Smooth muscle cell (in vitro differentiated cells): ENCODE data around the gene TGFBR3. TPM values are rescaled to one million over a fixed set of nuclear protein-coding genes. Genes with fewer than 3 reads are reported as not detected.
"Not testable (repeated sequence)": the region's sequence is repeated elsewhere in the genome, so short reads cannot be mapped to it uniquely, and the experiment has no call there.

Experiments used
- DNase-seq: peaks from one replicate; lab custom pipeline; 2025; ENCODE audit not compliant: unreplicated experiment; lab: John Stamatoyannopoulos, UW
- H2AFZ ChIP-seq: fragments of 200-600 bp; sonication (generic); 2 replicates; pipeline ENCODE4 v1.6.0; 2016; ENCODE audit warnings: antibody characterized with exemption, low read depth, mild to moderate bottlenecking
- H3F3A ChIP-seq: fragments of 200-600 bp; sonication (generic); 2 replicates; pipeline ENCODE4 v1.6.0; 2017; ENCODE audit warnings: antibody characterized with exemption, low read depth
- H3K27ac ChIP-seq: fragments of 200-600 bp; sonication (generic); 2 replicates; pipeline ENCODE4 v1.5.1; 2016; ENCODE audit warnings: low read depth, mild to moderate bottlenecking
- H3K27me3 ChIP-seq: fragments of 200-600 bp; sonication (generic); 2 replicates; pipeline ENCODE4 v1.6.1; 2016; ENCODE audit warnings: low read depth, mild to moderate bottlenecking
- H3K36me3 ChIP-seq: fragments of 200-600 bp; sonication (generic); 2 replicates; pipeline ENCODE4 v1.5.1; 2016; ENCODE audit warnings: low read depth
- H3K4me1 ChIP-seq: fragments of 200-600 bp; sonication (generic); 2 replicates; pipeline ENCODE4 v1.5.1; 2016; ENCODE audit warnings: low read depth
- H3K4me2 ChIP-seq: fragments of 200-600 bp; sonication (generic); 2 replicates; pipeline ENCODE4 v1.6.0; 2016; ENCODE audit warnings: mild to moderate bottlenecking
- H3K4me3 ChIP-seq: fragments of 200-600 bp; sonication (generic); 2 replicates; pipeline ENCODE4 v1.5.1; 2016; ENCODE audit warnings: mild to moderate bottlenecking
- H3K79me2 ChIP-seq: fragments of 200-600 bp; sonication (generic); 2 replicates; pipeline ENCODE4 v1.6.0; 2016; ENCODE audit warnings: low read depth, mild to moderate bottlenecking
- H3K9ac ChIP-seq: fragments of 200-600 bp; sonication (generic); 2 replicates; pipeline ENCODE4 v1.6.0; 2016; ENCODE audit warnings: low read depth
- H3K9me3 ChIP-seq: fragments of 200-600 bp; sonication (generic); replicated peaks from 2 replicates; pipeline ENCODE4 v1.5.1; 2016; ENCODE audit warnings: low read depth
- H4K20me1 ChIP-seq: fragments of 200-600 bp; sonication (generic); 2 replicates; pipeline ENCODE4 v1.6.0; 2016; ENCODE audit warnings: low read depth
- WGBS: methylation state at CpG from one replicate; pipeline ENCODE4 v1.1.7; 2016; ENCODE audit warnings: low lambda C conversion rate; 5-methylcytosine and 5-hydroxymethylcytosine counted together
- polyA plus RNA-seq: library from polyadenylated mRNA; unstranded; fragments of >200 nt; fragmentation: Nextera tagmentation; extraction: Ambion mirVana; gene quantifications from 2 replicates; pipeline ENCODE4 v1.2.1, GENCODE V29; 2016
- total RNA-seq: library from RNA; depleted of rRNA; stranded (reverse); fragments of >200 nt; gene quantifications from 2 replicates; pipeline ENCODE4 v1.2.3, GENCODE V29; 2014
- TF ChIP-seq, protein P1 (sequence below): fragments of 200-600 bp; sonication (generic); IDR thresholded peaks from 2 replicates; pipeline ENCODE4 v1.5.1; 2017; ENCODE audit warnings: borderline replicate concordance, mild to moderate bottlenecking, antibody characterized with exemption; ENCODE audit not compliant: insufficient read depth, poor library complexity, severe bottlenecking

The TGFBR3 gene
- total and polyA plus RNA-seq, 2 experiments from 2014 or later = 68.3 to 112 TPM

GRCh38 chr1:91669584-91670350, 216.2 kb downstream of the TGFBR3 start:
- 94% methylated on average over 25 of the region's 25 CpGs for whole genome bisulfite sequencing
- Histone ChIP-seq H4K20me1 (no peaks in the 10 kb centered on the region), H3F3A (peaks cover 6% of the 10 kb centered on the region), H2AFZ (no peak overlapping the region), H3K4me3 (no peak overlapping the region), H3K79me2 (no peaks in the 10 kb centered on the region), H3K4me1 (peaks cover 4% of the 10 kb centered on the region), H3K9ac (no peak overlapping the region), H3K27me3 (no peaks in the 10 kb centered on the region), H3K9me3 (no peaks in the 10 kb centered on the region), H3K27ac (no peak overlapping the region), H3K36me3 (no peaks in the 10 kb centered on the region), H3K4me2 (no peak overlapping the region)
- TF ChIP-seq, protein P1, sequence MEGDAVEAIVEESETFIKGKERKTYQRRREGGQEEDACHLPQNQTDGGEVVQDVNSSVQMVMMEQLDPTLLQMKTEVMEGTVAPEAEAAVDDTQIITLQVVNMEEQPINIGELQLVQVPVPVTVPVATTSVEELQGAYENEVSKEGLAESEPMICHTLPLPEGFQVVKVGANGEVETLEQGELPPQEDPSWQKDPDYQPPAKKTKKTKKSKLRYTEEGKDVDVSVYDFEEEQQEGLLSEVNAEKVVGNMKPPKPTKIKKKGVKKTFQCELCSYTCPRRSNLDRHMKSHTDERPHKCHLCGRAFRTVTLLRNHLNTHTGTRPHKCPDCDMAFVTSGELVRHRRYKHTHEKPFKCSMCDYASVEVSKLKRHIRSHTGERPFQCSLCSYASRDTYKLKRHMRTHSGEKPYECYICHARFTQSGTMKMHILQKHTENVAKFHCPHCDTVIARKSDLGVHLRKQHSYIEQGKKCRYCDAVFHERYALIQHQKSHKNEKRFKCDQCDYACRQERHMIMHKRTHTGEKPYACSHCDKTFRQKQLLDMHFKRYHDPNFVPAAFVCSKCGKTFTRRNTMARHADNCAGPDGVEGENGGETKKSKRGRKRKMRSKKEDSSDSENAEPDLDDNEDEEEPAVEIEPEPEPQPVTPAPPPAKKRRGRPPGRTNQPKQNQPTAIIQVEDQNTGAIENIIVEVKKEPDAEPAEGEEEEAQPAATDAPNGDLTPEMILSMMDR = no peak
- DNase-seq = no peak

DNA sequence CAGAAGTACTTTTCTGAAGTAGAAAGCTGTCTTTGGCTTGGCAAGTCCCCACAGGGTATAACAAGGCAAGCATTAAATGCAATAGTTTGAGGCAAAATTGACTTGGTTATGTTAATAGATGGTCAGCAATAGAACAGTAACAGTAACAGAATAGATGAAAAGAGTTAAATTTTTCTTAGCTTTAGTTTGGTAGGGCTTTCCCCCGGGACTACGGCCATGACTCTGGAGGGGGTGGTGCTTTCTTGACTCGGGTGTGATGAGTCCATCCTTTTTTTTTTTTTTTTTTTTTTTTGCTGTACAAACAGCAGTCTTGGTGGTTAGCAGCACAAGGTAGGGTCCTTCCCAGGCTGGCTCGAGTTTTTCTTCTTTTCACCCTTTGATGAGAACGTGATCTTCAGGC, 219.3 kb downstream of the TGFBR3 start:
- not testable (repeated sequence) for H3K36me3 ChIP-seq, H3K4me2 ChIP-seq, DNase-seq, H2AFZ ChIP-seq, H3F3A ChIP-seq, H4K20me1 ChIP-seq, H3K9me3 ChIP-seq, H3K27me3 ChIP-seq, H3K4me1 ChIP-seq, H3K4me3 ChIP-seq, H3K27ac ChIP-seq, H3K79me2 ChIP-seq, H3K9ac ChIP-seq
- WGBS = 64% methylated on average over 5 of the region's 5 CpGs

DNA sequence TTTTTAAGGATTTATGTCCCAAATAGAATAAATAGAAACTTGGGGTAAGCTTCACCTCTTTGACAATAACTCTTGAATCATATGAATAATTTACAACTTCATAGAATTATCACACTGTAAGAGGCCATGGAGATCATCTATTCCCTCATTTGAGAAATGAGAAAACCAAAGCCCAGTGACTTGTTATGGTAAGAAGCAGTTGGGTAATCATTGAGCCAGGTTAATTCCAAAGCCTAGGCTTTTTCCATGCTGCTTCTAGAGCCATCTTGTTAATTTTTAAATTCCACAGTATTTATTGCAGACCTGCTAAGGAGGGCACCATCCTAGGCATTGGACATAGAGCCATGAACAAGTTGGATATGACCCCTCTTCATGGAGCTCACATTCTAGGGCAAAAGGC, 224.8 kb downstream of the TGFBR3 start:
- Histone ChIP-seq H3K4me2 (no peak overlapping the region), H3K9ac (no peak overlapping the region), H3K4me1 (no peaks in the 10 kb centered on the region), H3K36me3 (no peaks in the 10 kb centered on the region), H3K79me2 (no peaks in the 10 kb centered on the region), H3F3A (no peaks in the 10 kb centered on the region), H3K27ac (no peak overlapping the region), H2AFZ (no peak overlapping the region), H3K4me3 (no peak overlapping the region), H3K9me3 (no peaks in the 10 kb centered on the region), H4K20me1 (no peaks in the 10 kb centered on the region), H3K27me3 (no peaks in the 10 kb centered on the region)
- DNase-seq = no peak
- TF ChIP-seq, protein P1 = no peak

DNA sequence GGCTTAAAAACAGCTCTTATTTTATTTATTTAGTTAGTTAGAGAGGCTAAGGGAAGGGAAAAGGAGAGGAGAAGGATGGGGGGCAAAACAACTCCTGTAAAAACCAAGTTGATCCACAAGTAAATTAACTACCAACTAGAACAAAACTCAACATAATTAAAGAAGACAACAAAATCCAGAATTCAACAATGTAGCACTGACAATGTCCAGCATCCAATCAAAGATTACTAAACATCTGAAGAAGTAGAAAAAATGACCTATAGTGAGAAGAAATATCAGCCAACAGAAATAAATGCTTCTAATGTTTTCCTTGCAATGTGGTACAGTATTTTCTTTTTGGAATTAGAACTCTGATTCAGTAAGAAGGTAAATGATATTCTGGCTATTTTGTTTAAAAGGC, 225.2 kb downstream of the TGFBR3 start:
- H3K4me1 ChIP-seq = no peaks in the 10 kb centered on the region
- no peak overlapping the region for H2AFZ ChIP-seq
- H3K79me2 ChIP-seq = no peaks in the 10 kb centered on the region
- H3F3A ChIP-seq = no peaks in the 10 kb centered on the region
- H3K4me3 ChIP-seq = no peak overlapping the region
- no peak overlapping the region for H3K9ac ChIP-seq
- no peaks in the 10 kb centered on the region for H3K27me3 ChIP-seq
- H3K4me2 ChIP-seq = no peak overlapping the region
- no peak for DNase-seq
- TF ChIP-seq, protein P1 = no peak
- no peak overlapping the region for H3K27ac ChIP-seq
- no peaks in the 10 kb centered on the region for H3K36me3 ChIP-seq
- no peaks in the 10 kb centered on the region for H3K9me3 ChIP-seq
- no peaks in the 10 kb centered on the region for H4K20me1 ChIP-seq
